ENCODE results near the gene FAM174A. TPM values are rescaled to one million over a fixed set of nuclear protein-coding genes. Genes with fewer than 3 reads are reported as not detected.
"Not testable (repeated sequence)": the region's sequence is repeated elsewhere in the genome, so short reads cannot be mapped to it uniquely, and the experiment has no call there.

The FAM174A gene
- total RNA-seq, 4 donors from 2014 or later = 17.4 to 29.5 (median 28.8) TPM

GRCh38 chr5:100603141-100603540, 68.0 kb downstream of the FAM174A start:
- H3K36me3 ChIP-seq = no peaks in the 10 kb centered on the region
- WGBS = 56% methylated on average over 2 of the region's 2 CpGs
- no peaks in the 10 kb centered on the region for H3K4me1 ChIP-seq
- intact Hi-C loops (cut with DNase I) = no loop called here
- no peaks in the 10 kb centered on the region for H3K9me3 ChIP-seq
- no peaks in the 10 kb centered on the region for H3K27me3 ChIP-seq
- DNase-seq (ENCODE audit: extremely low spot score) = no peak
- H3K27ac ChIP-seq (replicated peaks in 1 of 4) = no peak overlapping the region
- no peak overlapping the region for H3K4me3 ChIP-seq
- TF ChIP-seq CTCF (IDR thresholded peaks at IDR 0.05) (no peak), POLR2A (IDR thresholded peaks at IDR 0.05; ENCODE audit: low read depth) (no peak), EP300 (IDR thresholded peaks at IDR 0.05) (no peak), POLR2AphosphoS5 (IDR thresholded peaks at IDR 0.05) (no peak)

- H3K4me1 ChIP-seq; H3K9me3 ChIP-seq; DNase-seq (ENCODE audit: extremely low spot score); H3K4me3 ChIP-seq; intact Hi-C loops (cut with DNase I); H3K27me3 ChIP-seq; H3K36me3 ChIP-seq; H3K27ac ChIP-seq (replicated peaks in 1 of 4): not testable (repeated sequence)
- 98% methylated on average over 1 of the region's 1 CpG for WGBS
Measured at GRCh38 chr5:100604021-100604420, 68.8 kb downstream of the FAM174A start.

GRCh38 chr5:100609594-100609993, 74.4 kb downstream of the FAM174A start:
- Histone ChIP-seq H3K36me3 (no peaks in the 10 kb centered on the region), H3K4me1 (no peaks in the 10 kb centered on the region), H3K27ac (replicated peaks in 1 of 4) (no peak overlapping the region), H3K27me3 (no peaks in the 10 kb centered on the region), H3K9me3 (no peaks in the 10 kb centered on the region), H3K4me3 (no peak overlapping the region)
- 84% methylated on average over 7 of the region's 7 CpGs for WGBS
- DNase-seq (ENCODE audit: extremely low spot score) = no peak
- intact Hi-C loops (cut with DNase I) = no loop called here
- TF ChIP-seq CTCF (IDR thresholded peaks at IDR 0.05) = no peak
- TF ChIP-seq EP300 (IDR thresholded peaks at IDR 0.05) = no peak
- TF ChIP-seq POLR2AphosphoS5 (IDR thresholded peaks at IDR 0.05) = no peak
- TF ChIP-seq POLR2A (IDR thresholded peaks at IDR 0.05; ENCODE audit: low read depth) = no peak

GRCh38 chr5:100614308-100614707, 79.1 kb downstream of the FAM174A start:
- H3K36me3 ChIP-seq = no peaks in the 10 kb centered on the region
- H3K9me3 ChIP-seq = no peaks in the 10 kb centered on the region
- TF ChIP-seq EP300 (IDR thresholded peaks at IDR 0.05) = no peak
- no peak for TF ChIP-seq CTCF (IDR thresholded peaks at IDR 0.05)
- TF ChIP-seq POLR2A (IDR thresholded peaks at IDR 0.05; ENCODE audit: low read depth) = no peak
- TF ChIP-seq POLR2AphosphoS5 (IDR thresholded peaks at IDR 0.05) = no peak
- no peak overlapping the region for H3K27ac ChIP-seq (replicated peaks in 1 of 4)
- intact Hi-C loops (cut with DNase I) = no loop called here
- no peak for DNase-seq (ENCODE audit: extremely low spot score)
- no peaks in the 10 kb centered on the region for H3K4me1 ChIP-seq
- no peaks in the 10 kb centered on the region for H3K27me3 ChIP-seq
- no peak overlapping the region for H3K4me3 ChIP-seq
- WGBS = 94% methylated on average over 2 of the region's 2 CpGs

- no peak overlapping the region for H3K27ac ChIP-seq (replicated peaks in 1 of 4)
- H3K36me3 ChIP-seq = no peaks in the 10 kb centered on the region
- no peak for DNase-seq (ENCODE audit: extremely low spot score)
- WGBS = 68% methylated on average over 2 of the region's 2 CpGs
- H3K9me3 ChIP-seq = no peaks in the 10 kb centered on the region
- no peaks in the 10 kb centered on the region for H3K27me3 ChIP-seq
- no peak overlapping the region for H3K4me3 ChIP-seq
- no peaks in the 10 kb centered on the region for H3K4me1 ChIP-seq
- intact Hi-C loops (cut with DNase I) = no loop called here
- TF ChIP-seq EP300 (IDR thresholded peaks at IDR 0.05) (no peak), POLR2A (IDR thresholded peaks at IDR 0.05; ENCODE audit: low read depth) (no peak), POLR2AphosphoS5 (IDR thresholded peaks at IDR 0.05) (no peak)
Measured at GRCh38 chr5:100615362-100615761, 80.2 kb downstream of the FAM174A start.

- no peak for TF ChIP-seq POLR2AphosphoS5 (IDR thresholded peaks at IDR 0.05)
- no peak for TF ChIP-seq EP300 (IDR thresholded peaks at IDR 0.05)
- TF ChIP-seq CTCF (IDR thresholded peaks at IDR 0.05) = no peak
- no peak for TF ChIP-seq POLR2A (IDR thresholded peaks at IDR 0.05; ENCODE audit: low read depth)
- WGBS = 65% methylated on average over 7 of the region's 7 CpGs
- Histone ChIP-seq H3K4me3 (no peak overlapping the region), H3K36me3 (no peaks in the 10 kb centered on the region), H3K27ac (replicated peaks in 1 of 4) (no peak overlapping the region), H3K27me3 (no peaks in the 10 kb centered on the region), H3K4me1 (no peaks in the 10 kb centered on the region), H3K9me3 (no peaks in the 10 kb centered on the region)
- no peak for DNase-seq (ENCODE audit: extremely low spot score)
- intact Hi-C loops (cut with DNase I) = no loop called here
Measured at GRCh38 chr5:100616291-100616690, 81.1 kb downstream of the FAM174A start.
